Prostate gland (tissue), 2 donors: ENCODE data around the gene TRPV5. TPM values are rescaled to one million over a fixed set of nuclear protein-coding genes. Genes with fewer than 3 reads are reported as not detected.

Source experiments
- DNase-seq: peaks from one replicate; pipeline ENCODE4 v3.0.0-alpha.2; 2019; ENCODE audit warnings: low spot score
- H3K27ac ChIP-seq, 2 donors: fragments of 200-600 bp; sonication (generic); 2 replicates each; pipeline ENCODE4 v1.5.1; 2017 to 2019
- H3K27me3 ChIP-seq: fragments of 200-600 bp; sonication (generic); replicated peaks from 2 replicates; pipeline ENCODE4 v1.5.1; 2019; ENCODE audit not compliant: insufficient read depth
- H3K36me3 ChIP-seq, 2 donors: fragments of 200-600 bp; sonication (generic); 1 replicate in 1 of 2; 2 replicates in 1 of 2; pipeline versions ENCODE4 v1.5.1 to v1.8.1; 2017 to 2019
- H3K4me1 ChIP-seq: fragments of 200-600 bp; sonication (generic); replicated peaks from 2 replicates; pipeline ENCODE4 v1.5.1; 2019
- H3K4me3 ChIP-seq, 2 donors: fragments of 200-600 bp; sonication (generic); 2 replicates each; pipeline ENCODE4 v1.5.1; 2017 to 2019
- H3K9me3 ChIP-seq: fragments of 200-600 bp; sonication (generic); 2 replicates; pipeline ENCODE4 v1.5.1; 2017
- CTCF ChIP-seq, 4 experiments: fragments of 200-600 bp in 2 of 4; fragments of 450-650 bp in 2 of 4; sonication (generic) in 2 of 4; IDR thresholded peaks; 1 replicate in 3 of 4; 2 replicates in 1 of 4; pipeline ENCODE4 v1.5.1; 2016 to 2019; ENCODE audit warnings: antibody characterized with exemption in 4 of 4, mild to moderate bottlenecking in 2 of 4, moderate library complexity in 2 of 4
- POLR2A ChIP-seq: fragments of 450-650 bp; IDR thresholded peaks from one replicate; pipeline ENCODE4 v1.6.1; 2016; ENCODE audit warnings: antibody characterized with exemption, mild to moderate bottlenecking
- POLR2AphosphoS5 ChIP-seq: sonication (generic); formaldehyde crosslinking; IDR thresholded peaks from one replicate; pipeline ENCODE4 v1.6.1; 2017; ENCODE audit warnings: antibody characterized with exemption
- WGBS: methylation state at CpG from one replicate; pipeline ENCODE4 v1.1.5; 2018; 5-methylcytosine and 5-hydroxymethylcytosine counted together
- intact Hi-C: fragments of 100-400 bp; cut with DNase I; formaldehyde crosslinking; loops from one replicate; pipeline ENCODE4 v1.14.2; 2022
- total RNA-seq, 2 donors: library from RNA; depleted of rRNA; stranded (reverse); fragments of >200 nt; gene quantifications; one replicate each; pipeline ENCODE4 v1.1.0, GENCODE V29; 2016

Gene TRPV5
- total RNA-seq, 2 donors from 2014 or later = not detected

DNA sequence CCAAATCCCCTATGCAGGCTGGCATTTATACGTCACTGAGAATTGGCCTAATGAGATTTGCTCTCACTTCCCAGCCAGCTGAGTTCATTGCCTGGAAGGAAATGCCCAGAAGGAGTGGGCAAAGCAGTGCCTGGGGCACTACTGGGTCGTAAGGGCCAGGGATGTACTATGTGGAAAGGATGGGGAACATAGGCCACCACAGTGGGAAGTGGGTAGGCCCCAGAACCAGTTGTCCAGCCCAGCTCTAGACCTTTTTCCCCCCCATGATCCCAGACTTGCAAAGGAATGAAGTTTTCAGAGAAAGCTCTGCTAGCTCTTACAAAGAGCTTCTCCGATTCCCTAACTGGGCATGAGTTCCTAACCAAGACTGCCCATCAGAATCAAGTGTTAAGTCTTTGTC lies 13.9 kb downstream of the TRPV5 start:
- Histone ChIP-seq H3K4me3 (no peak overlapping the region), H3K4me1 (no peaks in the 10 kb centered on the region), H3K36me3 (no peaks in the 10 kb centered on the region), H3K27me3 (no peaks in the 10 kb centered on the region), H3K27ac (no peak overlapping the region), H3K9me3 (no peaks in the 10 kb centered on the region)
- intact Hi-C loops = no loop called here
- no peak for DNase-seq
- TF ChIP-seq CTCF (IDR thresholded peaks at IDR 0.05) (no peak), POLR2A (no peak), POLR2AphosphoS5 (no peak)
- 100% methylated on average over 3 of the region's 3 CpGs for WGBS

DNA sequence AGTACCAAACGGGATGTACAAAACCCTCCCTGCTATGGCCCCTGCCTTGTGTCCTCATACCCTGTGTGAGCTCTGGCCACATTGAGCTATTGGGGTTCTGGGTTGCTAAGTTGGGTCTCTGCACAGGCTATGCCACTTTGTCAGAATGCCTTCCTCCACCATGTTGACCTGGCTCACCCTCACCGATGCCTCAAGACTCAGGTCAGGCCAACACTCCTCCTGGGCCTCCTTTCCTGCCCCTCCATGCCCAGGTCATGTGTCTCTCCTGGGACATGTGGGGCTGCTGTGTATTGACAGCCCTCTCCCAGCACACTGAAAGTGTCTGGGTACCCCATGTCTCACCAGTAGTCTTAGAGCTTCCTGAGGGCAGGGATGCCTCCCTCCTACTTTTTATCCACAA lies 14.6 kb downstream of the TRPV5 start:
- TF ChIP-seq CTCF (IDR thresholded peaks at IDR 0.05) = no peak
- TF ChIP-seq POLR2A = no peak
- no peak for TF ChIP-seq POLR2AphosphoS5
- Histone ChIP-seq H3K27ac (no peak overlapping the region), H3K4me1 (peaks cover 2% of the 10 kb centered on the region), H3K36me3 (no peaks in the 10 kb centered on the region), H3K9me3 (no peaks in the 10 kb centered on the region), H3K4me3 (no peak overlapping the region), H3K27me3 (no peaks in the 10 kb centered on the region)
- WGBS = 74% methylated on average over 2 of the region's 2 CpGs
- intact Hi-C loops = no loop called here
- DNase-seq = no peak

GRCh38 chr7:142917447-142917846 lies 16.1 kb downstream of the TRPV5 start:
- Histone ChIP-seq H3K4me3 (no peak overlapping the region), H3K9me3 (no peaks in the 10 kb centered on the region), H3K36me3 (no peaks in the 10 kb centered on the region), H3K27me3 (no peaks in the 10 kb centered on the region), H3K4me1 (peaks cover 2% of the 10 kb centered on the region), H3K27ac (no peak overlapping the region)
- WGBS = 81% methylated on average over 3 of the region's 3 CpGs
- intact Hi-C loops = no loop called here
- TF ChIP-seq CTCF (IDR thresholded peaks at IDR 0.05) = no peak
- no peak for TF ChIP-seq POLR2AphosphoS5
- TF ChIP-seq POLR2A = no peak
- no peak for DNase-seq

GRCh38 chr7:142916508-142916907 lies 17.0 kb downstream of the TRPV5 start:
- TF ChIP-seq CTCF (IDR thresholded peaks at IDR 0.05) (no peak), POLR2A (no peak), POLR2AphosphoS5 (no peak)
- 38% methylated on average over 2 of the region's 2 CpGs for WGBS
- Histone ChIP-seq H3K36me3 (no peaks in the 10 kb centered on the region), H3K4me3 (no peak overlapping the region), H3K27ac (no peak overlapping the region), H3K27me3 (no peaks in the 10 kb centered on the region), H3K4me1 (peaks cover 2% of the 10 kb centered on the region), H3K9me3 (no peaks in the 10 kb centered on the region)
- intact Hi-C loops = no loop called here
- no peak for DNase-seq

GRCh38 chr7:142915315-142915714 lies 18.2 kb downstream of the TRPV5 start:
- intact Hi-C loops = no loop called here
- Histone ChIP-seq H3K9me3 (no peaks in the 10 kb centered on the region), H3K4me3 (no peak overlapping the region), H3K36me3 (no peaks in the 10 kb centered on the region), H3K27me3 (no peaks in the 10 kb centered on the region), H3K4me1 (peaks cover 2% of the 10 kb centered on the region), H3K27ac (no peak overlapping the region)
- TF ChIP-seq CTCF (IDR thresholded peaks at IDR 0.05) (no peak), POLR2A (no peak), POLR2AphosphoS5 (no peak)
- no peak for DNase-seq
- WGBS = 92% methylated on average over 8 of the region's 8 CpGs
